Fibroblast of mammary gland (primary cell): ENCODE data around the gene EXT2.

Source experiments
- DNase-seq: peaks from one replicate; pipeline ENCODE4 v3.0.0-alpha.2; 2010; ENCODE audit warnings: low read depth
- H3K4me3 ChIP-seq: 2 replicates; pipeline ENCODE4 v1.5.1; 2011; ENCODE audit warnings: low read depth, mild to moderate bottlenecking, low read length, moderate library complexity; ENCODE audit not compliant: control insufficient read depth
- CTCF ChIP-seq: conservative IDR thresholded peaks from 2 replicates; pipeline ENCODE4 v1.5.1; 2011; ENCODE audit warnings: low read depth, low read length, inconsistent platforms; ENCODE audit not compliant: control insufficient read depth, insufficient read depth

The EXT2 gene

GRCh38 chr11:44275241-44275640, 179.8 kb downstream of the EXT2 start:
- DNase-seq, result no peak
- H3K4me3 ChIP-seq, result no peak overlapping the region
- TF ChIP-seq CTCF, result no peak

GRCh38 chr11:44275961-44276550, 180.6 kb downstream of the EXT2 start:
- H3K4me3 ChIP-seq, result no peak overlapping the region
- TF ChIP-seq CTCF, result no peak
- no peak for DNase-seq

GRCh38 chr11:44277196-44278090, 182.0 kb downstream of the EXT2 start:
- TF ChIP-seq CTCF, result no peak
- no peak for DNase-seq
- H3K4me3 ChIP-seq, result no peak overlapping the region

GRCh38 chr11:44279483-44279882, 184.0 kb downstream of the EXT2 start:
- no peak for TF ChIP-seq CTCF
- no peak for DNase-seq
- H3K4me3 ChIP-seq, result no peak overlapping the region

GRCh38 chr11:44280257-44280656, 184.8 kb downstream of the EXT2 start:
- no peak overlapping the region for H3K4me3 ChIP-seq
- DNase-seq, result no peak
- no peak for TF ChIP-seq CTCF

GRCh38 chr11:44281151-44281550, 185.7 kb downstream of the EXT2 start:
- H3K4me3 ChIP-seq, result no peak overlapping the region
- DNase-seq, result no peak
- TF ChIP-seq CTCF, result no peak
